ENCODE measurements around the gene FOXP1.
"Not testable (repeated sequence)": the region's sequence is repeated elsewhere in the genome, so short reads cannot be mapped to it uniquely, and the experiment has no call there.

Gene FOXP1

GRCh38 chr3:71028802-71029201 lies 554.7 kb downstream of the FOXP1 start:
- in situ Hi-C loops (cut with MboI; ENCODE audit: low sequenced_read_pairs), result no loop called here

- in situ Hi-C loops (cut with MboI; ENCODE audit: low sequenced_read_pairs), result no loop called here
Observed at GRCh38 chr3:71028184-71028583, 555.3 kb downstream of the FOXP1 start.

DNA sequence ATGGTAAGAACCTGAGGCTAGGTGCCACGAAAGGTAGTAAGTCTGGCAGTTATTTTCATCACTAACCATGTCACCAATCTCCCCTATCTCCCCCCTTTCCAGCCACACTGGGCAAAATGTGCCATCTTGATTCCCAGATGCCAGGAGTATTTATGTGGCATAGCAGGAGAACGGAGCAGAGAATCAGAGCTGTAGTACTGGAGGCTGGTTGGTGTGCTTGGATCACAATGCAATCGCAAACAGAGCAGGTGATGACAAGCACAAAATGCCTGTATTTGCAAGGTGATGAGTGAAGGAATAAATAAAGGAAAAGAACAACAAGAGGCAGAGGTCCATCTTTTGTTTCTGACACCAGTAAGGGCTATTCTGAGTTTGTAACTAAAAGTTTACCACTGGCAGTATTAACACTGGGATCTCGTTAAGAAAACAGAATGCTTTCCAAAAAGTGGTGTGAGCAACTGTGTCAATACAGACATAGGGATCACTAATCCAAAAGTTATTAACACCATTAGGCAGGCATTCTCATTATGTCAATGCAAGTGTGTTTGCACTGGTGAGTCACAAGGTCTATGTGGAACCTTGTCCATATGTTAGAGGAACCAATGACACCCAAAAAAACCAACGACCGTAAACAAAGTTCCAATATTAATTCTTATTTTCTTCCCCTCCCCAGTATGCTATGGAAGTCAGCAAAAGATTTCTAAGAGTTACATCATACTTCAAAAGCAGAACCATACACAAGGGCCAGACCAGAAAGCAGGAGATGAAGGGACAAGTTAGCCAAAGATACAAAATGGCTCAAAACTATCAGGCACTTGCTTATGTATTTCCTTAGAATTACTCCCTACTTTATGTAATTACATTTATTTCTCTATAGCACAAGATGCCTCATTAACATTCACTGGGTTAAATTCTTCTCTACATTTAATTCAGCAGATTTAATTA lies 556.6 kb downstream of the FOXP1 start:
- in situ Hi-C loops (cut with MboI; ENCODE audit: low sequenced_read_pairs), result no loop called here

- in situ Hi-C loops (cut with MboI; ENCODE audit: low sequenced_read_pairs), result no loop called here
Observed at GRCh38 chr3:71025516-71025915, 558.0 kb downstream of the FOXP1 start.

GRCh38 chr3:71025010-71025409 lies 558.5 kb downstream of the FOXP1 start:
- in situ Hi-C loops (cut with MboI; ENCODE audit: low sequenced_read_pairs), result no loop called here

DNA sequence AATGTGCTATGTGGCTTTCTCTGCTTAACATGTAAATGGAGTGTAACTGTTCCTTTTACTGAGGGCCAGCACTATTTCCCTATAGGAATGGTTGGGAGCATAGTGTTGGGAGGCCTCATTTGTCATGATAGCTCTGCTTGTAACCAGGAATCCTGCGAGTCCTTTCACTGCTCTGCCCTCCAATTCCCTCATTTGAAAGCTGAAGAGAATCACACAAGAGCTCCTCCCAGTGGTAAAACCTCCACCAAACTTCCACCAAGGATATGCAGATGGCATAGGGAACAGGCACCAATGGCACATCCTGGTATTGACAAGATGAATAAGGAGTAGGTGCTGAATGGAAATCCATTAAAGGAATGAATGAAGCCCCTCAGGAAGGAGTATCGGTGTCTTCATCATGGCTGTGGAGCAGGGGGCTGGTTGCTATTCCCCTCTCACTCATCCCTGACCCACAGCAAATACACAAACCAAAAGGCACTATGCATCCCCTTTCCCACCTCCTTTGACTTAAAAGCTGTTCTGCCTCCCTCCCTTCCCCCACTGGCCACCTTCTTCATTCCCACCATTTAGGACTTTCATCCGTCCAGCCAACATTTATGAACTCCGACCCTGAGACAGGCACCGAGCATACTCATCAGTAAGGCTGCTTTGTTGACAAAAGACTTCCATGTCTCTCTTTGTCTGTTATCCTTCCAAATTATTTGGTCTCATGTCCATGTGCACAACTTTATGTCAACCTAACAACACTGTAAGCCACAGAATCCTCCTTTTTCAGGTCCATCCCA lies 560.8 kb downstream of the FOXP1 start:
- in situ Hi-C loops (cut with MboI; ENCODE audit: low sequenced_read_pairs), result no loop called here

DNA sequence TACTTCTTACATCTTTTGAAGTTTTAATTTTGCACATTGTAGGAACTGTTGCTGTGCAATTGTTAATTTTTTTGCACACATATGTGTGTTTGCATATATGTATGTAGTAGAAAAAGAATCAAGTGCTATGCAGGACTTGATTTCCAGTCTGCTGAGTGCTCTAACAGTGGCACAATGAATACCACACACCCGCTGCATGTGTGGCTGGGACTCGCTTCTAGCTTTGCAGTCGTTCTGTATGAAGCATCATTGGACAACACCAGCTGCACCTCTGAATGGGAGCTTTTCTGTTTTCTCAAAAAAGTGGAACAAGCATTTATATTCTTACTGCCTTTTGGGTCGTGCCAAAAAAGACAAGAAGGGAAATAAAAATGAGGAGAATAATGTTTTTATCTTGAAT lies 564.7 kb downstream of the FOXP1 start:
- in situ Hi-C loops (cut with MboI; ENCODE audit: low sequenced_read_pairs), result no loop called here

DNA sequence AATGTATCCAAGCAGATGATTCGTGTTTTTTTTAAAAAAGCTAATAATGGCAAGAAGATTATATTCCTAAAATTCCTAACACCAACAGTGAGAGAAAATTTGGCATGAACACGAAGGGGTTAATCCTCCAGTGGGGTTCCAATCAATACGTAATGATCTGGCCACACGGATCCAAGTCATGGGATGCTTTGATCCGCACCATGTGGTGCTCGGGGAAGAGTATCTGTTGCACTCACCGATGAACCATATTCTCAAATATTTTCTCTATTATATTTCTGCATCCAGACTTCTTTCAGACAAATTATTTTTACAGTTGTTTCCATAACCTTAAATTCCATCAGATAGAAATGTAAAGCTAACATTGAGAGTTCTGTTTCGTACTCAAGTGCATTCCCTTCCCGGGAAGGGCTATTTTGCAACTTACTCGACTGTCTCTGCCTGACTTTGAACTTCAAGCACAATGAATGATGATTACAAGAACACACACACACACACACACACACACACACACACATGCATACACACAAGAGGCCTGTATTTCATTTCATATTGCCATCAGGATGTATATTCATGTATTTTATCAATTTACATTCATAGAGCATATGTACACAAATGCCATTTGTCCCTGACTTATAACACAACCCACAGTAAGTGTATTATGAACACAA lies 567.2 kb downstream of the FOXP1 start:
- in situ Hi-C loops (cut with MboI; ENCODE audit: low sequenced_read_pairs), result no loop called here

DNA sequence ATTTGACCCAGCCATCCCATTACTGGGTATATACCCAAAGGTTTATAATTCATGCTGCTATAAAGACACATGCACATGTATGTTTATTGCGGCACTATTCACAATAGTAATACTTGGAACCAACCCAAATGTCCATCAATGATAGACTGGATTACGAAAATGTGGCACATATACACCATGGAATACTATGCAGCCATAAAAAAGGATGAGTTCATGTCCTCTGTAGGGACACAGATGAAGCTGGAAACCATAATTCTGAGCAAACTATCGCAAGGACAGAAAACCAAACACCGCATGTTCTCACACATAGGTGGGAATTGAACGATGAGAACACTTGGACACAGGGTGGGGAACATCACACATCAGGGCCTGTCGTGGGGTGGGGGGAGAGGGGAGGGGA lies 568.9 kb downstream of the FOXP1 start:
- in situ Hi-C loops (cut with MboI; ENCODE audit: low sequenced_read_pairs), result not testable (repeated sequence)

DNA sequence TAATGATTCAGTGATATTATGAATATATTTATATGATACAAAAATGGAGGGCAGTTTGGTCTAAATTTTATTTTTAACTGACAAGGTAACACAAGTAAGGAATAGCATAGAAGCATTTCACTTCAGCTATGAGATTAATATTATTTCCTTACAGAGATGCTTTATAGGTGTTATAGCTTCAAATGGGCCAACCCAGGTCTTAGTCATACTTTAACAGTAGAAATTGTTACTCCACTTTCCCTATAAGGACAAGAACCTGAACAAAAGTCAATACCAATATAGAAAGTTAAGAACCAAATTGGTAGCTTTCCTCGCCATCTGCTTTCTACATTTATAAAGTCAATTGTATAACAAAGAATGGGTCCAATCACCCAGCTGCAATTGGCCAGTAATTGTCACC lies 570.6 kb downstream of the FOXP1 start:
- in situ Hi-C loops (cut with MboI; ENCODE audit: low sequenced_read_pairs), result no loop called here

DNA sequence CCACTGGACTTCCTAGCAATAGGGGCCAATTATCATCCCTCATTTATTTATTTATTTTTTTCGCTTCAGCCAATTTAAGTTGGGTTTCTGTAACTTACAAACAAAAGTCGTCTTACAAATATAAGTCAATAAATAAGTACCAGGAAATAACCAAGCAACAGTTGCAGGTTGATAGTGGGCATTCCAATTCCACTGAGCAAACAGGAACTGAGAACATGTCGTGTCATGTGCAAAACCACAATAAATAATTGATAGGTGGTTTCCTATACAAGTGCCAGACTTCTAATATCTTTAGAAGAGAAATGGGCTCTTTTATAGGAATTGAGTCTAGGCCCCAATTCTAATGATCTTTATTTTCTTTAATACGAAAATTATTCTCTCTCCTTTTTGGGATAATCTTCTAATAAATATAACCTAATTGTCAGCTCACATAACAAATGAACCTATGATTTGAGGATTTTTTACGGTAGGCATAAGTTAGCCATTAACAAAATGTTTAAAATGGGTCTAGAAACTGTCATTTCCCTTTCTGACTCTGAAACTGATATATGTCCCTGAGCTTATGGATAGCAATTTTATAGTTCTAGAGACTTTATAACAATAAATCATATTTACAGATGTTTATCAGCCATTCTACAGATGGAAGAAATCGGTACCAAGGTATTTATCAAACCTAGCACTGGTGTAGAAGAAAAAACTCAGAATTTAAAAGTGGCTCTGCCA lies 571.8 kb downstream of the FOXP1 start:
- in situ Hi-C loops (cut with MboI; ENCODE audit: low sequenced_read_pairs), result no loop called here

GRCh38 chr3:71010726-71011455 lies 572.6 kb downstream of the FOXP1 start:
- in situ Hi-C loops (cut with MboI; ENCODE audit: low sequenced_read_pairs), result no loop called here

DNA sequence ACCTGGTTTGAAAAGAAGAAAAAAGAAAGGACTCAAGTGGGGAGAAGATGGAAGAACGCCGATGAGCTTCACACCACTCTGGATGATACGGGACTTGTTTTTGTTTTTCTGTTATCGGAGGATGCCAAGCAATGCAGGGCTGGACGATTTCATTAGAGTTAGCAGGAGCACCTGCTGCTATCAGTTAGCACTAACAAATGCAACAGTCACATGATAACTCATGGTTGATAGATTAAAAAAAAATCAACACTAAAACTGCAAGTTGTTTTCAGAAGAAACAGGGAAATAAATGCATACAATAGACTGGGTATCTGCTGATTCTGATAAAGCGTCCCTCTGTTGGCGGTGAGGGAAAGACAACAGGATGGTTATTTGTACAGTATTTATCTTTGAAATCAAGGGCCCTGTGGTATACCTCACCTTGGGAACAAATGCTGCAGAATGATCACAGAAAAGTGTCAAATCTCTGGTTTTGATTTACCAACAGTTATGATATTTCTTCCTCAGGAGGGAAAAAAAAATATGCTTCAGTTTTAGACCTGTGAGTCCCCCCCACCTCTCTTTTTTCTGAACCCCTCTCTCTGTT lies 575.1 kb downstream of the FOXP1 start:
- in situ Hi-C loops (cut with MboI; ENCODE audit: low sequenced_read_pairs), result no loop called here

DNA sequence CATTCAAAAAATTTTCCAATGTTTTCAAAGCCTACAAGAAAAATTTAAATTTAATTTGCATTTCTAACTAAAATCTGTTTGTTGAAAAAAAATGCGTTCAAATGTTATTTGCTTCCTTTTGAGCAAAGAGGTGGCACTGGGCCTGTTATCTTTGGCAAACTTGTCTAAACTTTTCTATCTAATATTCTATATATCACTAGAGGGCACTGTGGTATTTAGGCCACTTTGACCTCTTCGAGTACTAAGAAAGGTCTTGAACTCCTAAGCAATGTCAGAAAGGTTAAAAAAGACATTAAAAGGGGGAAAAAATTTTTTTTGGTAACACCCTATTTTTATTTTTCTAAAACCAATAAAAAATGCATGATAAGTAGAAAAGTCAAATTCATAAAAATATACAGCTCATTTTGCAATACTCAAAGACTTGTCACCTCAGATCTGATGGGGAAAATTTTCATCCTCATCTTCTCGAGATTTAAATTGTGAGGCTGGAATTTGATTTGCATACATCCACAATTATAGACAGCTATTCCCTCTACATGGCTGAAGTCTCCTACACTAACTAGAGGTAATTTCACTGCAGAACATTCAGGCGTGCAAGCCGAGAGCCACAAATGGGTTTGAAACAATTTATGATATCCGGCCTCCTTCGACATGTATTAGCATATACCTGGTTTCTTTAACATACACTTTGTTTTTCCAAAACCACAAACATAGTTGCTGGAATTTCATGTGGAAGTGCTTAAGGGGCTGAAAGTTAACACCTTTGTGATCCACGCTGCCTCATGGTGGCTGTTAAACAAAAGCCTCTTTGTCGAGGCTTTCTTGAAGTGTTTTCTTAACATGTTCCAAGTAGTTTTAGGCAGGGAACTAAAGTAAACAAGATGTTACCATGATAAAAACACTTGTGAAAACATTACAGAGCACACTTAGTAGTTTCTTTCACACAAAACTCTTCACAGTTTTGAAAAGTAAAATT lies 576.4 kb downstream of the FOXP1 start:
- in situ Hi-C loops (cut with MboI; ENCODE audit: low sequenced_read_pairs), result no loop called here

- in situ Hi-C loops (cut with MboI; ENCODE audit: low sequenced_read_pairs), result no loop called here
Observed at GRCh38 chr3:71005702-71006321, 577.7 kb downstream of the FOXP1 start.

- in situ Hi-C loops (cut with MboI; ENCODE audit: low sequenced_read_pairs), result no loop called here
Observed at GRCh38 chr3:71003511-71003910, 580.0 kb downstream of the FOXP1 start.

- in situ Hi-C loops (cut with MboI; ENCODE audit: low sequenced_read_pairs), result no loop called here
Observed at GRCh38 chr3:71002298-71002697, 581.2 kb downstream of the FOXP1 start.

DNA sequence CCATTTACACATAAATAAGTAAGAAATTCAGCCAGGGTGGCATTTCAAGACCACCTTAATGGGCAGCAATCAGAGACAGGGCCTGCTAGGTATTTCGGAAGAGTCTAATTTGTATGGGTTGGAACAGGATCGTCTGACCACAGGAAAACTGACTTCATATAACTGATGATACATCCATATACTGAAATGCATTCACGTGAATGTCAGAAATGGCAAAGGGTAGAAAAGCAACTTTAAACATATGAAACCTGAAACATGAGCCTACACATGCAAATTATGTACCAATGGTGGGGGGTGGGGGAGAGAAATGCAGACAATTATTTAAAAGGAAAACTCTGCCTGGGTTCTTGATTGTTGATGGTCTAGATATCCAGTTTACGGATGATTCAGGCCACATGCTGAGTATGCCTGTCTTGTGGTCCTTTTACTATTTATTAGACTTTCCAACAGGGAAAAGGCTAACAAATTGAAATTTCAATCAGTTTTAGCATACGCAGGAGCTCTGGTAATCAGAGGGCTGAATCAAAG lies 582.2 kb downstream of the FOXP1 start:
- in situ Hi-C loops (cut with MboI; ENCODE audit: low sequenced_read_pairs), result no loop called here
